ENCODE measurements around the gene CHRNA1.

Gene CHRNA1

GRCh38 chr2:174740721-174741120 is 23.6 kb downstream of the CHRNA1 start:
- DNase-seq (ENCODE audit: low read depth): no peak
- no peak overlapping the region for H3K4me3 ChIP-seq (ENCODE audit: low read depth, low read length)
- TF ChIP-seq CTCF (IDR thresholded peaks at IDR 0.05; ENCODE audit: low read depth, low read length, missing control alignments): no peak

GRCh38 chr2:174738841-174739240 is 25.4 kb downstream of the CHRNA1 start:
- no peak for DNase-seq (ENCODE audit: low read depth)
- H3K4me3 ChIP-seq (ENCODE audit: low read depth, low read length): no peak overlapping the region
- TF ChIP-seq CTCF (IDR thresholded peaks at IDR 0.05; ENCODE audit: low read depth, low read length, missing control alignments): no peak

GRCh38 chr2:174731546-174731945 is 32.7 kb downstream of the CHRNA1 start:
- no peak for TF ChIP-seq CTCF (IDR thresholded peaks at IDR 0.05; ENCODE audit: low read depth, low read length, missing control alignments)
- H3K4me3 ChIP-seq (ENCODE audit: low read depth, low read length): no peak overlapping the region
- no peak for DNase-seq (ENCODE audit: low read depth)

GRCh38 chr2:174730698-174731018 is 33.6 kb downstream of the CHRNA1 start:
- no peak for DNase-seq (ENCODE audit: low read depth)
- TF ChIP-seq CTCF (IDR thresholded peaks at IDR 0.05; ENCODE audit: low read depth, low read length, missing control alignments): no peak
- H3K4me3 ChIP-seq (ENCODE audit: low read depth, low read length): no peak overlapping the region

GRCh38 chr2:174729797-174730697 is 34.2 kb downstream of the CHRNA1 start:
- no peak for TF ChIP-seq CTCF (IDR thresholded peaks at IDR 0.05; ENCODE audit: low read depth, low read length, missing control alignments)
- DNase-seq (ENCODE audit: low read depth): no peak
- H3K4me3 ChIP-seq (ENCODE audit: low read depth, low read length): no peak overlapping the region

GRCh38 chr2:174728096-174728495 is 36.2 kb downstream of the CHRNA1 start:
- no peak for TF ChIP-seq CTCF (IDR thresholded peaks at IDR 0.05; ENCODE audit: low read depth, low read length, missing control alignments)
- no peak for DNase-seq (ENCODE audit: low read depth)
- no peak overlapping the region for H3K4me3 ChIP-seq (ENCODE audit: low read depth, low read length)

GRCh38 chr2:174726212-174726611 is 38.1 kb downstream of the CHRNA1 start:
- no peak for TF ChIP-seq CTCF (IDR thresholded peaks at IDR 0.05; ENCODE audit: low read depth, low read length, missing control alignments)
- no peak overlapping the region for H3K4me3 ChIP-seq (ENCODE audit: low read depth, low read length)
- no peak for DNase-seq (ENCODE audit: low read depth)
